Measurements from ENCODE around the gene RGS7. TPM values are rescaled to one million over a fixed set of nuclear protein-coding genes. Genes with fewer than 3 reads are reported as not detected.

RGS7 gene
- total RNA-seq, 2 experiments from 2014 or later = not detected

DNA sequence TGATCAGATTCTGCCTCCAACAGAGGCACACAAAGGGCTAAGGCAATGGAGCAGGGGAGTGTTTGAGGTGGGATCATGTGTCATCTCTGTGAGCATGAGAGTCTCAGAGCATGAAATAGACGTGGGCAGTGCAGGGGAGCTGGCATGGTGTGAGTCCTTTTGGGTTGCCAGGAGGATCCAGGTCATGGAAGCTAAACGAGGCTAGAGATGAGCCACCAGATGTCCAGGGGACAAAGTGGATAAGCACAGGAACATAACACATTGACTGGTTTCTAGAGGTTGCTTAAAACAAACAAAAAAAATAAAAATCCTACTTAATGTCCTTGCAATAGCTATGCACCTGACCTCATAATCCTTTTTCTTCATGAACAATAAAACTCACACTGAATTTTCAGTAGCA is 490.3 kb downstream of the RGS7 start:
- no peak overlapping the region for H3K27ac Mint-ChIP-seq
- TF ChIP-seq, protein P1, sequence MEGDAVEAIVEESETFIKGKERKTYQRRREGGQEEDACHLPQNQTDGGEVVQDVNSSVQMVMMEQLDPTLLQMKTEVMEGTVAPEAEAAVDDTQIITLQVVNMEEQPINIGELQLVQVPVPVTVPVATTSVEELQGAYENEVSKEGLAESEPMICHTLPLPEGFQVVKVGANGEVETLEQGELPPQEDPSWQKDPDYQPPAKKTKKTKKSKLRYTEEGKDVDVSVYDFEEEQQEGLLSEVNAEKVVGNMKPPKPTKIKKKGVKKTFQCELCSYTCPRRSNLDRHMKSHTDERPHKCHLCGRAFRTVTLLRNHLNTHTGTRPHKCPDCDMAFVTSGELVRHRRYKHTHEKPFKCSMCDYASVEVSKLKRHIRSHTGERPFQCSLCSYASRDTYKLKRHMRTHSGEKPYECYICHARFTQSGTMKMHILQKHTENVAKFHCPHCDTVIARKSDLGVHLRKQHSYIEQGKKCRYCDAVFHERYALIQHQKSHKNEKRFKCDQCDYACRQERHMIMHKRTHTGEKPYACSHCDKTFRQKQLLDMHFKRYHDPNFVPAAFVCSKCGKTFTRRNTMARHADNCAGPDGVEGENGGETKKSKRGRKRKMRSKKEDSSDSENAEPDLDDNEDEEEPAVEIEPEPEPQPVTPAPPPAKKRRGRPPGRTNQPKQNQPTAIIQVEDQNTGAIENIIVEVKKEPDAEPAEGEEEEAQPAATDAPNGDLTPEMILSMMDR (IDR thresholded peaks at IDR 0.05) = no peak
- H3K4me3 Mint-ChIP-seq = no peak overlapping the region
- ATAC-seq = no peak
- intact Hi-C loops (cut with micrococcal nuclease) = no loop called here
- DNase-seq = no peak
- no peaks in the 10 kb centered on the region for H3K9me3 Mint-ChIP-seq
- H3K4me1 Mint-ChIP-seq (ENCODE audit: low read depth) = no peaks in the 10 kb centered on the region
- no peaks in the 10 kb centered on the region for H3K36me3 Mint-ChIP-seq (ENCODE audit: low read depth)
- H3K27me3 Mint-ChIP-seq = no peaks in the 10 kb centered on the region
- CTCF ChIA-PET = no interaction called here
- POLR2A ChIA-PET = no interaction called here

DNA sequence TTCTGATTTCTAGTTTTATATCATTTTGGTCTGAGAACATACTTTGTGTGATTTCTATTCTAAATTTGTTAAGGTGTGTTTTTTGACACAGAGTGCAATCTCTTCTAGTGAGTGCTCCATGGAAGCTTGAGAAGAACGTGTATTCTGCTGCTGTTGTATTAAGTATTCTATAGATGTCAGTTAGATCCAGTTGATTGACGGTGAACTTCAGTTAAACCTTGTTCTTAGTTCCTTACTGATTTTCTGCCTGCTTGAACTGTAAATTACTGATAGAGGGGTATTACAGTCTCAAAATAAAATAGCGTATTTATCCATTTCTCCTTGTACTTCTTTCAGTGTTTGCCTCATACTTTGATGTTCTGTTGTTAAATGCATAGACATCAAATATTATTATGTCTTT is 497.0 kb downstream of the RGS7 start:
- ATAC-seq = no peak
- TF ChIP-seq, protein P1 (IDR thresholded peaks at IDR 0.05) = no peak
- no peaks in the 10 kb centered on the region for H3K36me3 Mint-ChIP-seq (ENCODE audit: low read depth)
- CTCF ChIA-PET = no interaction called here
- intact Hi-C loops (cut with micrococcal nuclease) = no loop called here
- no peaks in the 10 kb centered on the region for H3K9me3 Mint-ChIP-seq
- H3K27me3 Mint-ChIP-seq = no peaks in the 10 kb centered on the region
- no peak for DNase-seq
- no peak overlapping the region for H3K4me3 Mint-ChIP-seq
- no peak overlapping the region for H3K27ac Mint-ChIP-seq
- POLR2A ChIA-PET = no interaction called here
- no peaks in the 10 kb centered on the region for H3K4me1 Mint-ChIP-seq (ENCODE audit: low read depth)

DNA sequence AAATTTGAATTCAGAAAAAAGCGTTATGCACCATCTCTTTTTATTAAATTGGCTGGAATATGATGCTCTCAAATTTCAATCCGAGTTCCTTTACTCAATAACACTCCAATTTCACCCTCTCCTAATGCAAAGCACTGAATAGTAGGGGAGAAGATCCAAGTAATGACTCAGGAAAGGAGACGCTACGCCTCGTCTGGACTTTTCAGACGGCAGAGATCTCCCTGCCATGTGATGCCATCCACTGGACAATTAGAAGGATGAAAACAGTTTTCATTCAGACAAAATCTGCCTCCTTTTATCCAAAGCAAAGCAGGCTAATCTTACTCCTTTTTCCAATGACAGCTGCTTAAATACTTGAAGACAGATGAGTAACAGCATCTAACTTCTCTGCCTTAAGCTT is 502.6 kb downstream of the RGS7 start:
- Mint-ChIP-seq H3K4me1 (ENCODE audit: low read depth) (no peaks in the 10 kb centered on the region), H3K27me3 (no peaks in the 10 kb centered on the region), H3K36me3 (ENCODE audit: low read depth) (no peaks in the 10 kb centered on the region), H3K4me3 (no peak overlapping the region), H3K27ac (no peak overlapping the region), H3K9me3 (no peaks in the 10 kb centered on the region)
- intact Hi-C loops (cut with micrococcal nuclease) = no loop called here
- ChIA-PET CTCF (no interaction called here), POLR2A (no interaction called here)
- TF ChIP-seq, protein P1 (IDR thresholded peaks at IDR 0.05) = no peak
- ATAC-seq (no peak), DNase-seq (no peak)

DNA sequence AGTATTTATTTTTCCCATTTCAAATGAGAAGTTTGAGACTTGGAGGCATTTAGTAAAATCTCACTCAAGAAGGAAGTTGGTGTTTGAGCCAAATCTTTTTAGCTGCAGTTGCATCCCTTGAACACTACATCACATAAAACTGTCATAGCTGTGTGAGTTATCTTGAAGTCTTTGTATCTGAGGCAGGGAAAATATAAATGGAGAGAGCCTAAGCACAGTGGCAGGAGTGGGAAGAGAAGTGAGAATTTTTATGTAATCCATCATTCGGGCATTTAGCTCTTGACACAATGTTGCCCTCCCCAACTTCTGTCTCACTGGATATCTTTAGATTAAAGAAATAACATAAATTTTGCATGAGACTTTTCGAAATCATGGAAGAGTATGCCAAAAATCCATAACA is 509.7 kb downstream of the RGS7 start:
- no peaks in the 10 kb centered on the region for H3K4me1 Mint-ChIP-seq (ENCODE audit: low read depth)
- H3K27me3 Mint-ChIP-seq = no peaks in the 10 kb centered on the region
- DNase-seq (no peak), ATAC-seq (no peak)
- TF ChIP-seq, protein P1 (IDR thresholded peaks at IDR 0.05) = no peak
- no peaks in the 10 kb centered on the region for H3K36me3 Mint-ChIP-seq (ENCODE audit: low read depth)
- no peak overlapping the region for H3K4me3 Mint-ChIP-seq
- H3K9me3 Mint-ChIP-seq = peaks cover 2% of the 10 kb centered on the region
- H3K27ac Mint-ChIP-seq = no peak overlapping the region
- intact Hi-C loops (cut with micrococcal nuclease) = no loop called here
- CTCF ChIA-PET = interaction anchor here (1.1 kb wide), 1 partner anchor 41 kb away, joined by 3 read pairs; no protein-coding TSS in a partner anchor
- POLR2A ChIA-PET = no interaction called here

DNA sequence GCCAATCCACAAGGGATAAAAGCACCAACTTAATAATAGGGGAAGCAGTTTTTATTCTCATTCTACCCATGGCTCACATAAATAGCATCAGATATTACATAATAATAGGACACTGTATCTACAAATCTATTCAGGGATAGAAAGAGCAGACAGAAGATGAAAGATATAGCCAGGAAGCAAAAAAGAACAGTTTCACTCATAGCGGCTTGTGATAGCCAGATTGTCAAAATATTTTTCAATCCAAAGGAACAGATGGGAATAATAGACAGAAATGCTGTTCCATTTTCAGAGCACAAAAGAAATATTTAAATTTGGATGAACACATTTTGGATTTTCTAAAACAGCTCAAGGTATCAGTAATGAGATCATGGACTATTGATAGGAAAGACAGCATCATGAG is 512.5 kb downstream of the RGS7 start:
- no peak overlapping the region for H3K27ac Mint-ChIP-seq
- intact Hi-C loops (cut with micrococcal nuclease) = no loop called here
- POLR2A ChIA-PET = no interaction called here
- no peak overlapping the region for H3K4me3 Mint-ChIP-seq
- ATAC-seq (no peak), DNase-seq (no peak)
- TF ChIP-seq, protein P1 (IDR thresholded peaks at IDR 0.05) = no peak
- H3K27me3 Mint-ChIP-seq = no peaks in the 10 kb centered on the region
- CTCF ChIA-PET = no interaction called here
- H3K4me1 Mint-ChIP-seq (ENCODE audit: low read depth) = no peaks in the 10 kb centered on the region
- H3K9me3 Mint-ChIP-seq = peaks cover 2% of the 10 kb centered on the region
- H3K36me3 Mint-ChIP-seq (ENCODE audit: low read depth) = no peaks in the 10 kb centered on the region
